HG02642 (cell line): ENCODE measurements around the gene PLAA.

Source experiments
- ATAC-seq: cut with Tn5 transposase; IDR thresholded peaks from one replicate; pipeline ENCODE4 v1.9.1; 2021; ENCODE audit warnings: mild to moderate bottlenecking; ENCODE audit not compliant: unreplicated experiment, poor library complexity

The PLAA gene

GRCh38 chr9:26946753-26947727 is at the start of gene PLAA:
TSS of gene PLAA (minus strand) at chr9:26947242. CDS start at chr9:26947045, 197 bp downstream.
- ATAC-seq = peak; percentile 99

GRCh38 chr9:26995810-26996209 is 48.8 kb upstream of the PLAA start:
- ATAC-seq = no peak

GRCh38 chr9:26983340-26983739 is 36.3 kb upstream of the PLAA start:
- ATAC-seq = peak; percentile 56

- ATAC-seq = no peak
Measured at GRCh38 chr9:26975728-26976707, 29.0 kb upstream of the PLAA start.

- no peak for ATAC-seq
Measured at GRCh38 chr9:26974927-26975326, 27.9 kb upstream of the PLAA start.

- ATAC-seq = no peak
Measured at GRCh38 chr9:26973989-26974388, 26.9 kb upstream of the PLAA start.

GRCh38 chr9:26971721-26972120 is 24.7 kb upstream of the PLAA start:
- no peak for ATAC-seq

GRCh38 chr9:26956860-26957233 is 9.8 kb upstream of the PLAA start:
- no peak for ATAC-seq

GRCh38 chr9:26955921-26956859 is 9.1 kb upstream of the PLAA start, which contains the start of gene IFT74:
TSS of gene IFT74 (plus strand) at chr9:26956412. CDS start at chr9:26961968, 5,556 bp downstream.
- peak; percentile 100 for ATAC-seq

GRCh38 chr9:26955222-26955903 is 8.3 kb upstream of the PLAA start:
- ATAC-seq = no peak

- ATAC-seq = no peak
Measured at GRCh38 chr9:26954050-26954508, 7.0 kb upstream of the PLAA start.

GRCh38 chr9:26951794-26952193 is 4.8 kb upstream of the PLAA start:
- no peak for ATAC-seq

- ATAC-seq = no peak
Measured at GRCh38 chr9:26950521-26950920, 3.5 kb upstream of the PLAA start.

GRCh38 chr9:26949637-26950069 is 2.6 kb upstream of the PLAA start:
- ATAC-seq = no peak

- no peak for ATAC-seq
Measured at GRCh38 chr9:26947736-26948135, 694 bp upstream of the PLAA start.

GRCh38 chr9:26945591-26945990 is 1.5 kb downstream of the PLAA start:
- ATAC-seq = no peak

- no peak for ATAC-seq
Measured at GRCh38 chr9:26940779-26941178, 6.3 kb downstream of the PLAA start.

GRCh38 chr9:26939955-26940711 is 6.9 kb downstream of the PLAA start:
- ATAC-seq = no peak
